Lung (tissue), 12 donors: ENCODE data around the gene SERPINE3. TPM values are rescaled to one million over a fixed set of nuclear protein-coding genes. Genes with fewer than 3 reads are reported as not detected.

ENCODE experiments used
- ATAC-seq: fragments of 200-7000 bp; cut with Tn5 transposase; one replicate; pipeline ENCODE4 v1.9.1; 2020; ENCODE audit warnings: moderate number of reproducible peaks; ENCODE audit not compliant: insufficient read depth, low FRiP score
- DNase-seq, 3 donors: peaks; one replicate each; pipeline ENCODE4 v3.0.0-alpha.2; 2013 to 2017
- H3K27ac ChIP-seq, 2 donors: one replicate each; pipeline ENCODE4 v1.5.1; 2013; ENCODE audit warnings: mild to moderate bottlenecking in 2 of 2, moderate library complexity in 2 of 2, control low read depth in 1 of 2, inconsistent platforms in 1 of 2, low read depth in 1 of 2, low read length in 1 of 2
- H3K27me3 ChIP-seq, 3 donors: one replicate each; pipeline ENCODE4 v1.5.1; 2013; ENCODE audit warnings: low read length in 2 of 3; ENCODE audit not compliant: control insufficient read depth in 3 of 3, insufficient read depth in 3 of 3
- H3K36me3 ChIP-seq, 4 donors: one replicate each; pipeline ENCODE4 v1.5.1; 2013; ENCODE audit warnings: low read length in 4 of 4, mild to moderate bottlenecking in 1 of 4, moderate library complexity in 1 of 4; ENCODE audit not compliant: control insufficient read depth in 4 of 4, insufficient read depth in 4 of 4
- H3K4me1 ChIP-seq, 5 donors: one replicate each; pipeline ENCODE4 v1.5.1; 2013; ENCODE audit warnings: low read length in 5 of 5, mild to moderate bottlenecking in 2 of 5, moderate library complexity in 1 of 5; ENCODE audit not compliant: control insufficient read depth in 5 of 5, insufficient read depth in 5 of 5
- H3K4me3 ChIP-seq: one replicate; pipeline ENCODE4 v1.5.1; 2013; ENCODE audit warnings: mild to moderate bottlenecking, control low read depth, moderate library complexity
- H3K9ac ChIP-seq, 2 donors: one replicate each; pipeline ENCODE4 v1.5.1; 2013; ENCODE audit warnings: low read length in 2 of 2, control low read depth in 1 of 2; ENCODE audit not compliant: insufficient read depth in 1 of 2
- H3K9me3 ChIP-seq, 4 donors: one replicate each; pipeline ENCODE4 v1.5.1; 2013; ENCODE audit warnings: low read length in 3 of 4, mild to moderate bottlenecking in 1 of 4, moderate library complexity in 1 of 4; ENCODE audit not compliant: control insufficient read depth in 4 of 4, insufficient read depth in 3 of 4
- CTCF ChIP-seq: IDR thresholded peaks from 2 replicates; pipeline ENCODE4 v1.5.1; 2012; ENCODE audit warnings: mild to moderate bottlenecking; ENCODE audit errors: control extremely low read depth, extremely low read depth
- WGBS, 2 donors: extraction: QIAGEN DNeasy Blood & Tissue Kit; methylation state at CpG; one replicate each; pipeline ENCODE4 v1.1.7; 2013; 5-methylcytosine and 5-hydroxymethylcytosine counted together
- polyA plus RNA-seq, 2 donors: library from polyadenylated mRNA; stranded (reverse); fragments of 200-250 nt; gene quantifications; one replicate each; pipeline ENCODE4 v1.2.1, GENCODE V29; 2013
- total RNA-seq, 2 donors: library from RNA; depleted of rRNA in 1 of 2; stranded (reverse); fragments of >200 nt in 1 of 2; gene quantifications; one replicate each; pipeline ENCODE4 v1.2.1, GENCODE V29; 2014 to 2021
- donor health status: control.
- donor health status: control.
- donor health status: Bipolar disorder and iron deficiency.
- donor health status: healthy.
- donor health status: DM: yes; HTN: yes; CAD: no.

SERPINE3 gene
- total and polyA plus RNA-seq, 4 donors: not detected

GRCh38 chr13:51327961-51328360 lies 11.5 kb upstream of the SERPINE3 start:
- no peak overlapping the region for H3K27ac ChIP-seq
- no peak overlapping the region for H3K9ac ChIP-seq
- H3K4me1 ChIP-seq: peaks cover 0 to 2% (median 0%) of the 10 kb centered on the region in 5 donors
- no peaks in the 10 kb centered on the region for H3K27me3 ChIP-seq
- DNase-seq (no peak), ATAC-seq (no peak)
- H3K9me3 ChIP-seq: peaks cover 0 to 2% (median 0%) of the 10 kb centered on the region in 4 donors
- H3K4me3 ChIP-seq: no peak overlapping the region
- no peaks in the 10 kb centered on the region for H3K36me3 ChIP-seq
- WGBS, 2 donors: 94 to 96% methylated on average over 2 of the region's 2 CpGs
- no peak for TF ChIP-seq CTCF

GRCh38 chr13:51328488-51328887 lies 11.0 kb upstream of the SERPINE3 start:
- DNase-seq: no peak
- H3K27me3 ChIP-seq: no peaks in the 10 kb centered on the region

DNA sequence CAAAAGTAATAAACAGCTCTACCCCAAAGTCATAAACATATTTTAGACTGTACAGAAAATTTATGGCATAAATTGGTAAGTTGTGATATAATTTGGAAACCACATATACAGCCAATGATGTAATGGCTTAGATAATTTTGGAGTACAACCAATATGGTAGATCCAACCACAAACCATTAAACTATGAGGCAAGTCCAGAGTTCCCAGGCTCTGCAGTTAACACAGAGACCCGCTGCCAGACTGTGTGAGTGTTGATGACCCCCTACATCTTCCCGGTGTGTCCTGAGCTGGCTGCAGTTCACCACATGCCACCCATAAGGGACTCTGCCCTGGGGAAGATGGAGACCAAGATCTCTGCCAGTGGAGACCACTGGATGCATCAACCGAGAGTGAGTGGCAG lies 9.9 kb upstream of the SERPINE3 start:
- Histone ChIP-seq H3K4me1 (peaks cover 0 to 2% (median 0%) of the 10 kb centered on the region in 5 donors), H3K27me3 (no peaks in the 10 kb centered on the region), H3K4me3 (no peak overlapping the region), H3K27ac (no peak overlapping the region), H3K9ac (no peak overlapping the region), H3K36me3 (no peaks in the 10 kb centered on the region), H3K9me3 (peaks cover 0 to 2% (median 0%) of the 10 kb centered on the region in 4 donors)
- TF ChIP-seq CTCF: no peak
- WGBS, 2 donors: 93 to 95% methylated on average over 3 of the region's 3 CpGs
- DNase-seq (no peak), ATAC-seq (no peak)

More at GRCh38 chr13:51328488-51328887, 11.0 kb upstream of the SERPINE3 start:
- WGBS, 2 donors: 87 to 88% methylated on average over 6 of the region's 6 CpGs
- Histone ChIP-seq H3K27ac (no peak overlapping the region), H3K4me1 (peaks cover 0 to 2% (median 0%) of the 10 kb centered on the region in 5 donors), H3K9me3 (peaks cover 0 to 2% (median 0%) of the 10 kb centered on the region in 4 donors), H3K9ac (no peak overlapping the region), H3K4me3 (no peak overlapping the region), H3K36me3 (no peaks in the 10 kb centered on the region)
- no peak for TF ChIP-seq CTCF
- ATAC-seq: no peak

GRCh38 chr13:51330791-51331190 lies 8.7 kb upstream of the SERPINE3 start:
- H3K27ac ChIP-seq: no peak overlapping the region
- H3K36me3 ChIP-seq: no peaks in the 10 kb centered on the region
- DNase-seq (no peak), ATAC-seq (no peak)
- H3K9ac ChIP-seq: no peak overlapping the region
- TF ChIP-seq CTCF: no peak
- 23 to 53% methylated on average over 3 of the region's 3 CpGs for WGBS, 2 donors
- H3K27me3 ChIP-seq: no peaks in the 10 kb centered on the region
- peaks cover 0 to 2% (median 0%) of the 10 kb centered on the region in 4 donors for H3K9me3 ChIP-seq
- H3K4me1 ChIP-seq: no peaks in the 10 kb centered on the region
- H3K4me3 ChIP-seq: no peak overlapping the region
